DMS153 (cell line): ENCODE results near the gene KIAA1614.

Experiments
- DNase-seq: peaks from one replicate; lab custom pipeline; 2025; lab: John Stamatoyannopoulos, UW

KIAA1614 gene

GRCh38 chr1:180907313-180908055, 5.2 kb upstream of the KIAA1614 start:
- DNase-seq, result no peak

- no peak for DNase-seq
These were observed 4.5 kb upstream of the KIAA1614 start for GRCh38 chr1:180908074-180908765.

- DNase-seq, result no peak
These were observed 3.7 kb upstream of the KIAA1614 start for GRCh38 chr1:180909005-180909414.

- no peak for DNase-seq
These were observed 3.2 kb upstream of the KIAA1614 start for GRCh38 chr1:180909462-180909976.

GRCh38 chr1:180911640-180912191, 981 bp upstream of the KIAA1614 start:
- no peak for DNase-seq

- no peak for DNase-seq
These were observed 391 bp upstream of the KIAA1614 start for GRCh38 chr1:180912211-180912800.

GRCh38 chr1:180915426-180915965, 2.8 kb downstream of the KIAA1614 start:
- DNase-seq, result no peak

GRCh38 chr1:180916012-180916770, 3.5 kb downstream of the KIAA1614 start:
- DNase-seq, result no peak

- no peak for DNase-seq
These were observed 4.1 kb downstream of the KIAA1614 start for GRCh38 chr1:180916771-180917170.

GRCh38 chr1:180917306-180918065, 4.8 kb downstream of the KIAA1614 start:
- no peak for DNase-seq

GRCh38 chr1:180918519-180918918, 5.8 kb downstream of the KIAA1614 start:
- DNase-seq, result no peak

GRCh38 chr1:180919183-180919700, 6.5 kb downstream of the KIAA1614 start:
- DNase-seq, result no peak

GRCh38 chr1:180920193-180920592, 7.5 kb downstream of the KIAA1614 start:
- no peak for DNase-seq

GRCh38 chr1:180920702-180921101, 8.0 kb downstream of the KIAA1614 start:
- no peak for DNase-seq

- no peak for DNase-seq
These were observed 8.7 kb downstream of the KIAA1614 start for GRCh38 chr1:180921386-180921785.

- no peak for DNase-seq
These were observed 9.4 kb downstream of the KIAA1614 start for GRCh38 chr1:180921891-180922630.

- DNase-seq, result no peak
These were observed 9.9 kb downstream of the KIAA1614 start for GRCh38 chr1:180922631-180923015.

GRCh38 chr1:180923021-180923841, 10.5 kb downstream of the KIAA1614 start:
- DNase-seq, result no peak

GRCh38 chr1:180923887-180924286, 11.2 kb downstream of the KIAA1614 start:
- DNase-seq, result no peak
